Hippocampal formation (tissue), 2 donors: ENCODE data around the gene ATP7A.
"Not testable (repeated sequence)": the region's sequence is repeated elsewhere in the genome, so short reads cannot be mapped to it uniquely, and the experiment has no call there.

ENCODE experiments used
- DNase-seq, 2 donors: peaks; one replicate each; lab custom pipeline; 2025; lab: John Stamatoyannopoulos, UW

ATP7A gene

GRCh38 chrX:78037881-78038280 lies 127.4 kb downstream of the ATP7A start:
- no peak for DNase-seq

DNA sequence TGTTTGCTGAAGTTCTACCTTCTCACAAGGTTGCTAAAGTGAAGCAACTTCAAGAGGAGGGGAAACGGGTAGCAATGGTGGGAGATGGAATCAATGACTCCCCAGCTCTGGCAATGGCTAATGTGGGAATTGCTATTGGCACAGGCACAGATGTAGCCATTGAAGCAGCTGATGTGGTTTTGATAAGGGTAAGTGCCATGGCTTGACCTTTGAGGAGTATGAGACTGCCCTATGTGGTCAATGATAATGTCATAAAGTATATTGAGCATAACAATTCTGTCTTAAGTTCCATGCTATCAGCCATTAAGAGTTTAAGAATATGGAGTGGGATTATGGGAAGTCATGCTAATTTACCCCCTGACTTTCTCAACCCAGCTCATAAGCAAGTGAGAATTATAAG lies 132.1 kb downstream of the ATP7A start:
- DNase-seq = no peak

GRCh38 chrX:78046362-78046761 lies 135.9 kb downstream of the ATP7A start:
- DNase-seq = no peak

GRCh38 chrX:78048052-78048451 lies 137.6 kb downstream of the ATP7A start:
- no peak for DNase-seq

GRCh38 chrX:78063687-78064086 lies 153.2 kb downstream of the ATP7A start:
- no peak for DNase-seq

DNA sequence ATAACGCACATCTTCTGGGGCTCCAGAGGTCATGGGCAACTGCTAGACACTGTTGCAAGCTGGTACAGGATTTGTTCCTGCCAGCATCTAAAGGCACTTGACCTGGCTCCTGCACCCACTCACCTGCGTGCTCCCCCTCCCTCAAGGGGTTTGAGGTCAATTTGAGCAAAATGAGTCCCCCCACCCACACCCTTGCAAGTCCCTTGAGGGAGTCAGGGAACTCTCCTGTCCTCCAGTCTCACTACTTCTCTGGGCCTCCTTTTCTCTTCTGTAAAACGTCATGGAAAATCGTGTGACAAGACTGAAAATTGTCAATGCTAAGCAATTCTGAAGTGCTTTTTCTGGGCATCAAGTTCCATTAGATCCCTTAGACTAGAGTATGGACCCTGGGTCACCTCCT lies 153.7 kb downstream of the ATP7A start:
- DNase-seq = no peak

DNA sequence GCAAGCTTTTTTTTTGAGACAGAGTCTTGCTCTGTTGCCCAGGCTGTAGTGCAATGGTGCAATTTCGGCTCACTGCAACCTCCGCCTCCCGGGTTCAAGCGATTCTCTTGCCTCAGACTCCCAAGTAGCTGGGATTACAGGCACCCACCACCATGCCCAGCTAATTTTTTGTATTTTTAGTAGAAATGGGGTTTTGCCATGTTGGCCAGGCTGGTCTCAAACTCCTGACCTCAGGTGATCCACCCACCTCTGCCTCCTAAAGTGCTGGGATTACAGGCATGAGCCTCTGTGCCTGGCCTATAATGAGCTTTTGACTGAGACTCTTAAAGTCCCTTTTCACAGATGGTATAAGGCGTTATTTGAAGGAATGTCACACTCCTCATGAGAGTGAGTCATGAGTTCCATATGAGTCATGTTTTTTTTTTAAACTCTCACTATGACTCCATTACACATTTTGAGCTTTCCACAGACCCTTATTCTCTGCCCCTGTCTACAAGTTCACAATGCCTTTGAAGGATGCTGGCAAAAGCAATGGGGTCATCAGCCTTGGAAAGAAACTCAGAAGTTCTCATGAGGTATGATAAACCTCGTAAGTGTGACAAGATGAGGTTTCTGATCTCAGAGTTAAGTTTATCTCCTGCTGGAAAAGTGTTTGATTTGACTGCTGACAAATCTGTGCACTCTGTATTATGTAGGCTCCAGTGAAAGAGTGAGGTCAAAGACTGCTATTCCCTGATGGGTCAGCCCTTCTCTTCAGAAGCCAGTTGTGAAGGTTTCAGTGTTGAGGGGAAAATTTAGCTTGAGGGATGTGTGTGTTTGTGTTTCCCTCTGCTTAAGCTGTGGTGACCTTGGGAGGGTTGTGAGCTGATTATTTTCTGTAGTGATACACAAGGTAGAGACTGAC lies 154.5 kb downstream of the ATP7A start:
- DNase-seq = not testable (repeated sequence)

GRCh38 chrX:78066110-78066509 lies 155.6 kb downstream of the ATP7A start:
- DNase-seq = no peak

GRCh38 chrX:78071331-78071730 lies 160.8 kb downstream of the ATP7A start:
- DNase-seq = no peak

DNA sequence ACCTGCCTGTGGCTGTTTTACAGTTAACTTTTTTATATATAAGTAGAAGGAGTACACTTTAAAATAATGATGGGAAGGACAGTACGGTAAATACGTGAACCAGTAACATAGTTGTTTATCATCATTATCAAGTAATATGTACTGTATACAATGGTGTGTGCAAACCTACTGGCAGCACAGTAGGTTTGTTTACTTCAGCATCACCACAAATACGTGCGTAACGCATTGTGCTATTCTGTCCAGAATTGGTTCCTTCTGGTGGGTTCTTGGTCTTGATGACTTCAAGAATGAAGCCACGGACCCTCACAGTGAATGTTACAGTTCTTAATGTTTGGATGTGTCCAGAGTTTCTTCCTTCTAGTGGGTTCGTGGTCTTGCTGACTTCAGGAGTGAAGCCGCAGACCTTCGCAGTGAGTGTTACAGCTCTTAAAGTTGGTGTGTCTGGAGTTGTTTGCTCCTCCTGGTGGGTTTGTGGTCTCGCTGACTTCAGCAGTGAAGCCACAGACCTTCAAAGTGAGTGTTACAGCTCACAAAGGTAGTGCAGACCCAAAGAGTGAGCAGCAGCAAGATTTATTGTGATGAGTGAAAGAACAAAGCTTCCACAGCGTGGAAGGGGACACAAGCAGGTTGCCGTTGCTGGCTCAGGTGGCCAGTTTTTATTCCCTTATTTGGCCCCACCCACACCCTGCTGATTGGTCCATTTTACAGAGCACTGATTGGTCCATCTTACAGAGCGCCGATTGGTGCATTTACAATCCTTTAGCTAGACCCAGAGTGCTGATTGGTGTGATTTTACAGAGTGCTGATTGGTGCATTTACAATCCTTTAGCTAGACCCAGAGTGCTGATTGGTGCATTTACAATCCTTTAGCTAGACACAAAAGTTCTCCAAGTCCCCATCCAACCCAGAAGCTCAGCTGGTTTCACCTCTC lies 162.9 kb downstream of the ATP7A start:
- DNase-seq = not testable (repeated sequence)

- no peak for DNase-seq
These were observed 163.6 kb downstream of the ATP7A start for GRCh38 chrX:78074088-78074487.

DNA sequence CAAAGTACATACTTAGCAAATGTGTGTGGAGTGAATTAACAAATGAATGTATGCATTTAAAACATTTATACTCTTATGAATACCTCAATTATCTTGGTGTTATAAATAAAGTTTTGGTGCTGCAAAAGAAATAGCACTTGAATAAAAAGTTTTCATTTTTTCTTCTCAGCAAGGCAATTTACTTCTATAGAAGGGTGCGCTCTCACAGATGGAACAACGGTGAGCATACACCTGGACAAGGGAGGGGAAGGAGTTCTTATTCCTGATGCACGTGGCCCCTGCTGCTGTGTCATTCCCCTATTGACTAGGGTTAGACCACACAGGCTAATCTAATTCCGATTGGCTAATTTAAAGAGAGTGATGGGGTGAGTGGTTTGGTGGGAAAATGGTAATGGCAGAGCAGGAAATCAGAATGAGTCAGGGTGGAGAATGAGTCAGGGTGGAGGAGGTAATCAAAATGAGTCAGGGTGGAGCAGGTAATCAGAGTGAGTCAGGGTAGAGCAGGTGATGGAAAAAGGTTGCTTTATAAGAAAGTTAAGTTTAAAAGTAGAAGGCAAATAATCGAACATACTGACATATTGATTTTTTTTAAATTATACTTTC lies 165.4 kb downstream of the ATP7A start:
- no peak for DNase-seq

GRCh38 chrX:78081413-78081812 lies 170.9 kb downstream of the ATP7A start:
- DNase-seq = not testable (repeated sequence)

- DNase-seq = no peak
These were observed 181.8 kb downstream of the ATP7A start for GRCh38 chrX:78092296-78092695.

DNA sequence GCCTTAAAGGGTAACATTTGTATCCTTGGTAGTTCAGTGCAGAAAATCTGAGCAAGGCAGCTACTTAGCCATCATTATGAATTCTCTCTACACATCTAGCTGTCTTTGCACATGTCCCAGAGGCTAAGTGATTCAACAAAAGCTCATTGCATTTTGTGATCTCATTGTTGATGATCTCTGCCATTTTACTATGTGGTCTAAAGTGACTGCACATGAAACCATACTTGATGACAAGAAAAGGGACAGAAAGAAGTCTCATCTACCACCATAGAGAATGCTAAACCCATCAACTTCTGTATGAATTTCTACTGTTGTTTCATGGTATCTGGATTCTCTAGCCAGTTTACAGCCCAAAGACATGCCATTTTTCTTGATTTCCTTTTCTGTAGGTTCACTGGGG lies 187.6 kb downstream of the ATP7A start:
- DNase-seq = no peak
